Activated CD4-positive, alpha-beta memory T cell treated with anti-CD3 and anti-CD28 coated beads, Interleukin-2, amount 10 ng/mL, durations not matched to agents 7 days and 5 days (primary cell): ENCODE results near the gene DCAF7. TPM values are rescaled to one million over a fixed set of nuclear protein-coding genes. Genes with fewer than 3 reads are reported as not detected.
A peak's percentile ranks its signal among the peaks of the same experiment; 100 is the strongest.

Experiments used
- CTCF ChIA-PET: fragments of 350-600 bp; sonication (Branson Sonifier 250); formaldehyde crosslinking; loops from one replicate; lab custom pipeline; 2021; ENCODE audit warnings: antibody characterized with exemption, inconsistent platforms; lab: Charles Lee
- POLR2A ChIA-PET: fragments of 350-600 bp; sonication (Branson Sonifier 250); formaldehyde crosslinking; loops from one replicate; lab custom pipeline; 2021; ENCODE audit warnings: antibody characterized with exemption; lab: Charles Lee
- DNase-seq: peaks from one replicate; pipeline ENCODE4 v3.0.0-alpha.2; 2020
- H3K27ac Mint-ChIP-seq: one replicate; pipeline ENCODE4 v1.8.0; 2021; ENCODE audit warnings: mild to moderate bottlenecking, mixed read lengths
- H3K27me3 Mint-ChIP-seq: one replicate; pipeline ENCODE4 v1.8.0; 2021; ENCODE audit warnings: mixed read lengths
- H3K36me3 Mint-ChIP-seq: one replicate; pipeline ENCODE4 v1.8.0; 2021; ENCODE audit warnings: low read depth, mixed read lengths
- H3K4me1 Mint-ChIP-seq: one replicate; pipeline ENCODE4 v1.8.0; 2021; ENCODE audit warnings: mixed read lengths
- H3K4me3 Mint-ChIP-seq: one replicate; pipeline ENCODE4 v1.8.0; 2021; ENCODE audit warnings: mild to moderate bottlenecking, mixed read lengths
- H3K9me3 Mint-ChIP-seq: one replicate; pipeline ENCODE4 v1.8.0; 2021; ENCODE audit warnings: mixed read lengths
- total RNA-seq, 2 experiments: library from RNA; stranded (reverse); gene quantifications; one replicate each; pipeline ENCODE4 v1.2.3, GENCODE V29; 2021

The DCAF7 gene
- total RNA-seq, 2 experiments from 2014 or later, result 138 to 139 TPM

- DNase-seq, result no peak
- POLR2A ChIA-PET, result interaction anchor here (3.1 kb wide), 1 partner anchor 11 kb away, joined by 12 read pairs; the partner anchor contains the start of gene MAP3K3
- Mint-ChIP-seq H3K4me1 (peaks cover 14% of the 10 kb centered on the region), H3K36me3 (peaks cover 34% of the 10 kb centered on the region), H3K9me3 (no peaks in the 10 kb centered on the region), H3K4me3 (no peak overlapping the region), H3K27ac (no peak overlapping the region), H3K27me3 (no peaks in the 10 kb centered on the region)
- CTCF ChIA-PET, result no interaction called here
These were observed 83.5 kb downstream of the DCAF7 start for GRCh38 chr17:63633742-63634141.

GRCh38 chr17:63634163-63634562 is 83.9 kb downstream of the DCAF7 start:
- Mint-ChIP-seq H3K9me3 (no peaks in the 10 kb centered on the region), H3K27me3 (no peaks in the 10 kb centered on the region), H3K27ac (peak overlapping the region; percentile 1), H3K4me3 (no peak overlapping the region), H3K4me1 (peaks cover 16% of the 10 kb centered on the region), H3K36me3 (peaks cover 36% of the 10 kb centered on the region)
- ChIA-PET CTCF (interaction anchor here (1.3 to 1.6 kb wide), 2 partner anchors 10 to 12 kb away, joined by 3 to 5 read pairs; partner anchors contain the start of gene MAP3K3), POLR2A (interaction anchor here (3.1 kb wide), 1 partner anchor 12 kb away, joined by 12 read pairs; the partner anchor contains the start of gene MAP3K3)
- no peak for DNase-seq

DNA sequence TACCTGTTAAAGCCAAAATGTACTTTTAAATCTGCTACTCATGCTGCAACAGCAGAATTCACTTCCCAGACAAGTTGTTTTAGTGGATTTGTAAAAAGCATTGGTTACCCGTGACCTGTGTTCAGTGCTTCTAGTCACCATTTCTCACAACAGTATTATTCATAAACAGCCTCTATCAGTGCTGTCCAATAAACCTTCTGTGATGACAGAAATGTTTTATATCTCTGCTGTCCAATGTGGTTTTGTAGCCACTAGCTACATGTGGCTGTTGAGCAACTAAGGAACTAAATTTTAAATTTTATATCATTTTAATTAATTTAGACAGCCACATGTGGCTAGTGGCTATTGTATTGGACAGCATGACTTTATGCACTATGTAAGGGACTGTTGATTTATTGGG is 84.5 kb downstream of the DCAF7 start:
- DNase-seq, result no peak
- Mint-ChIP-seq H3K27me3 (no peaks in the 10 kb centered on the region), H3K27ac (no peak overlapping the region), H3K9me3 (no peaks in the 10 kb centered on the region), H3K36me3 (peaks cover 38% of the 10 kb centered on the region), H3K4me1 (peaks cover 17% of the 10 kb centered on the region), H3K4me3 (no peak overlapping the region)
- ChIA-PET CTCF (interaction anchor here (1.3 to 1.6 kb wide), 3 partner anchors 9 to 75 kb away, joined by 3 to 5 read pairs (median 3); partner anchors contain the start of gene MAP3K3), POLR2A (interaction anchor here (0.6 to 2.3 kb wide), 2 partner anchors 13 to 418 kb away, joined by 3 to 7 read pairs; partner anchors contain the start of gene MAP3K3)

GRCh38 chr17:63635290-63635689 is 85.0 kb downstream of the DCAF7 start:
- no peak for DNase-seq
- Mint-ChIP-seq H3K4me1 (peaks cover 17% of the 10 kb centered on the region), H3K36me3 (peaks cover 38% of the 10 kb centered on the region), H3K27me3 (no peaks in the 10 kb centered on the region), H3K4me3 (no peak overlapping the region), H3K9me3 (no peaks in the 10 kb centered on the region), H3K27ac (no peak overlapping the region)
- CTCF ChIA-PET, result interaction anchor here (0.6 to 1.6 kb wide), 5 partner anchors 8 to 1514 kb away, joined by 3 to 5 read pairs (median 3); partner anchors contain the start of gene MAP3K3
- POLR2A ChIA-PET, result interaction anchor here (0.6 to 2.3 kb wide), 2 partner anchors 13 to 417 kb away, joined by 3 to 7 read pairs; partner anchors contain the start of gene MAP3K3

GRCh38 chr17:63635787-63636186 is 85.5 kb downstream of the DCAF7 start:
- ChIA-PET CTCF (interaction anchor here (0.6 to 1.6 kb wide), 4 partner anchors 14 to 1513 kb away, joined by 3 to 5 read pairs (median 4); partner anchors contain the start of gene MAP3K3), POLR2A (interaction anchor here (2.3 kb wide), 1 partner anchor 14 kb away, joined by 7 read pairs; the partner anchor contains the start of gene MAP3K3)
- H3K4me3 Mint-ChIP-seq, result no peak overlapping the region
- no peak for DNase-seq
- H3K27me3 Mint-ChIP-seq, result no peaks in the 10 kb centered on the region
- H3K36me3 Mint-ChIP-seq, result peaks cover 38% of the 10 kb centered on the region
- H3K27ac Mint-ChIP-seq, result no peak overlapping the region
- H3K9me3 Mint-ChIP-seq, result no peaks in the 10 kb centered on the region
- peaks cover 17% of the 10 kb centered on the region for H3K4me1 Mint-ChIP-seq

DNA sequence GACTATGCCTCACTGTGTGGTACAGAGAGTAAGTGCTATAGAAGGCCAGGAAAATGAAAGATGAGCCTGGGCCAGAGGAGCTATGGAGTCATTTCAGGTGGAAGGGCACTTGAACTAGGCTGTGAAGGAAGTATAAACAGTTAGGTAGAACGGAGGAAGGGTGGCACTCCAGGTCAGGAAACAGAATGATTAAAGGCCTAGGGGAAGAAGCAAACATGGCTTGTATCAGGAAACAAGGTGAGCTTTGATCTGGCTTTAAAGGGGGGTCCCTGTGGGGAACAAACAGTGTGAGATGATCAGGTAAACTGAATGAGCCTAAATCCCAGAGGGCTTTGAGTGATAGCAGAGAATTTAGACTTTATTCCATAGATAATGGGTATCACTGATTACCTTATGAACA is 88.8 kb downstream of the DCAF7 start:
- H3K27me3 Mint-ChIP-seq, result no peaks in the 10 kb centered on the region
- no peak for DNase-seq
- peaks cover 29% of the 10 kb centered on the region for H3K36me3 Mint-ChIP-seq
- peak overlapping the region; percentile 16 for H3K27ac Mint-ChIP-seq
- ChIA-PET CTCF (no interaction called here), POLR2A (no interaction called here)
- H3K4me3 Mint-ChIP-seq, result no peak overlapping the region
- peaks cover 7% of the 10 kb centered on the region for H3K4me1 Mint-ChIP-seq
- no peaks in the 10 kb centered on the region for H3K9me3 Mint-ChIP-seq

- H3K36me3 Mint-ChIP-seq, result peaks cover 27% of the 10 kb centered on the region
- H3K4me1 Mint-ChIP-seq, result peaks cover 4% of the 10 kb centered on the region
- CTCF ChIA-PET, result interaction anchor here (0.7 to 0.8 kb wide), 2 partner anchors 214 to 574 kb away, joined by 3 read pairs; no protein-coding TSS in a partner anchor
- H3K27me3 Mint-ChIP-seq, result no peaks in the 10 kb centered on the region
- POLR2A ChIA-PET, result no interaction called here
- H3K4me3 Mint-ChIP-seq, result no peak overlapping the region
- no peak overlapping the region for H3K27ac Mint-ChIP-seq
- DNase-seq, result no peak
- H3K9me3 Mint-ChIP-seq, result no peaks in the 10 kb centered on the region
These were observed 89.8 kb downstream of the DCAF7 start for GRCh38 chr17:63640038-63640437.

GRCh38 chr17:63641692-63642448 is 91.6 kb downstream of the DCAF7 start:
- no peaks in the 10 kb centered on the region for H3K27me3 Mint-ChIP-seq
- H3K36me3 Mint-ChIP-seq, result peaks cover 22% of the 10 kb centered on the region
- no peak overlapping the region for H3K27ac Mint-ChIP-seq
- DNase-seq, result no peak
- no peak overlapping the region for H3K4me3 Mint-ChIP-seq
- CTCF ChIA-PET, result no interaction called here
- POLR2A ChIA-PET, result no interaction called here
- H3K9me3 Mint-ChIP-seq, result no peaks in the 10 kb centered on the region
- H3K4me1 Mint-ChIP-seq, result peaks cover 10% of the 10 kb centered on the region

Other genes with a start within 250 kb of the DCAF7 start
- 10 to 100 TPM; 28.9 to 30.3 TPM for gene CYB561, start 104.2 kb upstream of the DCAF7 start, total RNA-seq
- 10 to 100 TPM; 10.6 to 12.2 TPM for gene ACE, start 73.4 kb upstream of the DCAF7 start, total RNA-seq
- not detected for gene KCNH6, start 27.1 kb upstream of the DCAF7 start, total RNA-seq
- 10 to 100 TPM; 26.7 to 27.9 TPM for gene TACO1, start 50.4 kb downstream of the DCAF7 start, total RNA-seq
- 10 to 100 TPM; 46.5 to 47.8 TPM for gene MAP3K3, start 71.9 kb downstream of the DCAF7 start, total RNA-seq
- gene LIMD2, start 149.6 kb downstream of the DCAF7 start, total RNA-seq, result 100 to 1,000 TPM; 394 to 401 TPM
- gene STRADA, start 191.3 kb downstream of the DCAF7 start, total RNA-seq, result 10 to 100 TPM; 53.1 to 59.4 TPM
- gene CCDC47, start 223.1 kb downstream of the DCAF7 start, total RNA-seq, result 10 to 100 TPM; 56.7 to 57.9 TPM
- 100 to 1,000 TPM; 113 to 118 TPM for gene DDX42, start 223.7 kb downstream of the DCAF7 start, total RNA-seq